Activated CD8-positive, alpha-beta memory T cell treated with anti-CD3 and anti-CD28 coated beads, Interleukin-2, amount 50 U/mL, for 24 hours (primary cell): ENCODE results near the gene GALNT16.
"Not testable (repeated sequence)": the region's sequence is repeated elsewhere in the genome, so short reads cannot be mapped to it uniquely, and the experiment has no call there.

Experiments
- DNase-seq: peaks from one replicate; pipeline ENCODE4 v3.0.0-alpha.2; 2020; ENCODE audit errors: extremely low read depth

Gene GALNT16

GRCh38 chr14:69285661-69286255 is 25.8 kb downstream of the GALNT16 start:
- DNase-seq = no peak

GRCh38 chr14:69287098-69288010 is 27.4 kb downstream of the GALNT16 start:
- DNase-seq = no peak

- no peak for DNase-seq
Measured at GRCh38 chr14:69288011-69288771, 28.2 kb downstream of the GALNT16 start.

GRCh38 chr14:69288956-69289705 is 29.2 kb downstream of the GALNT16 start:
- DNase-seq = no peak

- no peak for DNase-seq
Measured at GRCh38 chr14:69289811-69290520, 30.0 kb downstream of the GALNT16 start.

GRCh38 chr14:69290881-69291280 is 30.9 kb downstream of the GALNT16 start:
- DNase-seq = not testable (repeated sequence)

GRCh38 chr14:69291396-69291795 is 31.4 kb downstream of the GALNT16 start:
- no peak for DNase-seq

GRCh38 chr14:69291891-69292561 is 32.1 kb downstream of the GALNT16 start:
- DNase-seq = no peak

- no peak for DNase-seq
Measured at GRCh38 chr14:69298131-69299071, 38.4 kb downstream of the GALNT16 start.

- no peak for DNase-seq
Measured at GRCh38 chr14:69299286-69300035, 39.5 kb downstream of the GALNT16 start.

- no peak for DNase-seq
Measured at GRCh38 chr14:69300601-69301221, 40.8 kb downstream of the GALNT16 start.

GRCh38 chr14:69303086-69303485 is 43.1 kb downstream of the GALNT16 start:
- DNase-seq = no peak

- no peak for DNase-seq
Measured at GRCh38 chr14:69312608-69313007, 52.6 kb downstream of the GALNT16 start.

- no peak for DNase-seq
Measured at GRCh38 chr14:69313176-69313575, 53.2 kb downstream of the GALNT16 start.

GRCh38 chr14:69314327-69314726 is 54.4 kb downstream of the GALNT16 start:
- DNase-seq = no peak

GRCh38 chr14:69315301-69315700 is 55.3 kb downstream of the GALNT16 start:
- DNase-seq = no peak

GRCh38 chr14:69316449-69317101 is 56.6 kb downstream of the GALNT16 start:
- DNase-seq = no peak
